Stimulated activated CD4-positive, alpha-beta T cell treated with anti-CD3 and anti-CD28 coated beads, Interleukin-1b, Interleukin-23, amount 100 ng/mL, for 24 hours (primary cell): Measurements from ENCODE around the gene PSD4.

Experiments
- DNase-seq, 4 experiments: peaks; one replicate each; pipeline ENCODE4 v3.0.0-alpha.2; 2020; ENCODE audit warnings: low read depth in 4 of 4, low spot score in 1 of 4

Gene PSD4

DNA sequence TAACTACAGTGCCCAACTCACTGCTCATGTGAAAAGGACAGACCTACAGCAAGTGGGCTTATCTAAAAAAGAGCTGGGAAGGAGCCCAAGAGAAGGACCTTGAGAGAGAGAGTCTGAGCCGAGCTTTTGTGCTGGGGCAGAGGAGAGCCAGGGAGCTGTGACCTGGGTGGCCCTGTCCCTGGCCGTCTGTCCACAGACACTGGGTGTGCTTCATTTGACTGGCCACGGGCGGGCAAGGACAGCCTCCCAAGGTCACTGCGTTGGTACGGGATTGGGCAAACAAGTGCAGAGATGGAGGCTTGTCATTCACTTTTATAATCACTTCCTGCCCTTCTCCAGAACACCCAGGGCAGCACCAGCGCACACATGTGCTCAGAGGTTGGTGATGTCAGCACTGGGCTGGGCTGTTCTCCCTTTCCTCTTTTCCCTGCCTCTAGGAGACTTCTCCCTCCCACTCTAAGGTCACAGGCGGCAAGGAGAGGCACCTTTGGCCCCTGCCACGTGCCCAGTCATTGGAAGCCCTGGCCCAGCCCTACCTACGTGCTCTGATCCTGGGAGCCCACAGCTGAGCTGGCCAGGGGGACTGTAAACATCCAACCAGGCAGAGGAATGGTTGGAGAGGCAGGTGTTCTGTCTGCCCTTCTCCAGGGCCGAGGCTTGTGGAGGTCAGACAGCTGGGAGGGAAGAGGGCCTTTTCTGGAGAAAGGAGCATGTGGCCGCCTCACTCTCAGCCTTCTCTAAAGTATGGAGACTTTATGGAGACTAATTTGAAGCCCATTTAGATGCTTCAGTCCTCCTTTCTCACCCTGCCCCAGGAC lies 6.4 kb upstream of the PSD4 start:
- no peak for DNase-seq

DNA sequence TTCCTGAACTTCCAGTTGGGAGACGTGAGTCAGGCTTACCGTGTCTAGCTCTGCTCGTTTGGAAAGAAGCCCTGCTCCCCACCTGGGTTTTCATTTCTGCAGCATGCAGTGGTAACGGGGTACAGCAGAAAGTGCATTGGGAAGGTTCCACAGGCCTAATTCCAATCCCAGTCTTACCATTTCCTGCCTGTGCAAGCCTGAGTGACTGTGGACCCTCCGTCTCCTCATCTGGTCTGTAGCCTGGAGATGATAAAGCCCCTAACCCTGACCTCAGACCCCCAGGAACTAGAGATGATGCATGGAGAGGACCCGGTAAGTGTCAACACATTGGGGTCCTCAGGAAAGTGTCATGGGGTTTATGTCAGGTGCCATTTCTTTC lies 5.8 kb upstream of the PSD4 start:
- no peak for DNase-seq

DNA sequence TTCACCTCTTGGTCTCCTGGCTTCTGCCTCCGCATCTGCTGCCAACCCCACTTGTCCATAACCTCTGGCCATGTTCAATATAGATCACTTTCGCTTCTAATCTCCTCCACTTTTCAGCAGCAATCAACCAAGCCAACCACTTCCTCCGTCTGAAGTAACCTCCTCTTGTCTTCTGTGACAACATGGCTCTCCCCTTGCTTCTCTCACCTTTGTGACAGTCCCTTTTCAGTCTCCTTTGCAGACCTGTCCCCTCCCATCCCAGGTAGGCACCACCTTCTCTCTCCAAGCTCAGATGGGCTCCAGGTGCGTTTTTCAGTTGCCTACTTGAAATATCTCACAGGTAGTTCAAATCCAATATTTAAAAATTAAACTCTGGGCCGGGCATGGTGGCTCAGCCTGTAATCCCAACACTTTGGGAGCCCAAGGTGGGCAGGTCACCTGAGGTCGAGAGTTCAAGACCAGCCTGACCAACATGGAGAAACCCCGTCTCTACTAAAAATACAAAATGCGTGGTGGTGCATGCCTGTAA lies 4.7 kb upstream of the PSD4 start:
- no peak for DNase-seq

DNA sequence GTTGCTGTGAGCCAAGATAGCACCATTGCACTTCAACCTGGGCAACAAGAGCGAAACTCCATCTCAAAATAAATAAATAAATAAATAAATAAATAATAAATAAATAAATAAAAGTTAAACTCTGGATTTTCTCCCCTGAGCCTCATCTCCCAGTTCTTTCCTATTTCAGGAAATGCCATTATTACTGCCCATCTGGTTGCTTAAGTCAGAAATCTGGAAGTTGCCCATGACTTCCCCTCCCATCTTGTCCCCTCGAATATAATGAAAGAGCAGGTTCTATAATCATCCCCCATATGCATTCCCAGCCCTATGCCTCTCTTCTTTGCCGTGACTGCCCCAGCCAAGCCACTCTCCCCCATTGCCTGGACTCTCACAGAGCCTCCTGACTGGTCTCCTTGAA lies 4.2 kb upstream of the PSD4 start:
- DNase-seq = no peak

DNA sequence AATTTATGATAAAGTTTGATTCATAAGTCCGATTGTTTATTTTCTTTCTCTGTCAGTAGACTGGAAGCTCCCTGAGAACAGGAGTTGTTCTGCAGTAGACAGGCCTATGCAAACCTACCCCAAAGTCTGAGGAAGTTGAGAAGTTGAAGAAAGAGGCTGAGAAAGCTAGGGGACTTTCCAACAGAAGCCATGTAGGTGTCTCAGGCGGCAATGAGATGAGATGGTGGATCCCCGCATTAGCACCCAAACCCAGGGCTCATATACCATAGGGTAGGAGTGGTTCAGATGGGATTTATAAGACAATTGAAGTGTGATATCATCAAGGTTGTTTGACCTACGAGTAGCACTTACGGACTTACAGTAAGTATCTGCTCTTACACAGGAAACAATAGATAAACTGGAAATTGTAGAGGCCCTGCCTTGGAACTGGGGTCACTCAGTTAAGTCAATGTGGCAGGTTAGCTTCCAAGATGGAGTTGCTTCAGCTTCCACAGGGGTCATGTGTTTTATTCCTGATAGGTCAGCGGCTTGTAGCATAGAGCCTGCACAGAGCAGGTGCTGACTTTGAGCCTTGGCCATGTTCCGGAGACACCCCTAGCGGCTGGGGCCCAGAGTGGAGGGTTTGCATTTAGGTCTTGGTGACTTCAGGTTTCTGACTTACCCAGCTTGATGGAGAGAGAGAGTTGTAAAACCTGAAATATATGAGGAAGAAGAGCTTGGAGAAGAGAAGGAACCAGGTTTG lies 2.3 kb upstream of the PSD4 start:
- DNase-seq = no peak

DNA sequence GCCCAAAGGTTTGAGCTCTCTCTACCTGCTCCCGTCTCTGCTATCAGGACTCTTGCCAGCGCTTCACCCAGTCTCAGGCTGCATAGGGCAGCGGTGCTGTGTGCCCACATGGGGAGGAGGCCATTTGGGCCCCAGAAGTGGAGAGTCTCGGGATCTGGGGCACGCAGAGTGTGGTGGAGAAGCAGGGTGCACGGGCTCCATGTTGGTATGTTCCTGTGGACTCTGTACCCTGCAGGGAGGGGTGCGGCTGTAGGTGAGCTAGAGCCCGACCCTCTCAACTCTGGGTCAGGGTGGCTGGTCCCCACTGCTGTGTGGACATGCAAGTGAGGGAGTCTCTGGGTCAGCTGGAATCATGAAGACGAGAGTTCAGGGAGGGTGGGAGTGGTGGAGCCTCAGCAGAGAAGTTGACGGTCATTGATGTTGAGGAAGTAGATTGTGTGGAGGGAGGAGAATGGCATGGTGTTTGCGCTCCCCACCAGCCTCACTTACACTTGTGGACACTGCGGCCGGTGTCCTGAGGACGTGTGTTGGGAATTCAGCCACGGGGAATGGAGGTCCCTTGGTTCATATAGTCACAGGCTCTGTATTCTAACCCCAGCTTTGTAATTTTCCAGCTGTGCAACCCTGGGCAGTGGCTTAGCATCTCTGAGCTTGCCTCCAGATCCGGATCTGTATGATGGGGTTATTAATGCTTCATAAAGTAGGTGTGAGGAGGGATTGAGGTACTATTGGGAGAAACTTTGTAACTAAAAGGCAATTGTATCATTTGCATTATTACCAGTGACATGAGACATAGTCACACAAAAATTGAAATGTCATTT lies 840 bp upstream of the PSD4 start:
- no peak for DNase-seq

DNA sequence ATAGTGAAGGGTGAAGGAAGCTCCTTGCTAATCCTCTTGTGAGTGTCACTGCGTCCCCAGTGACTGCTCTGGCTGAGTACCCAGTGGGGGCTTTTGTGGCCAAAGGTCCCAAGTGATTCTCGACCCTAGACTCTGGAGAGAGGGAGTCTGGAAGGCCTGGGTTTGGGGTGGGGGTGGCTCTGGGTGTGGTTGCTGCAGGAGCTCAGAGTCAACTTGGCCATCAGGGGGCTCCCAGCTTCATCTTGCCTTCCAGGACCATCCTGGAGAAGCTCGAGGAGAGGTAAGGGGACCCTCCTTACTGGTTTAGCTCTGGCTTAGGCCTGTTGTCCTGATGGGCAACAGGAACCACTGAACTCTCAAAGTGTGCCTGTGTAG lies 592 bp downstream of the PSD4 start:
- no peak for DNase-seq

DNA sequence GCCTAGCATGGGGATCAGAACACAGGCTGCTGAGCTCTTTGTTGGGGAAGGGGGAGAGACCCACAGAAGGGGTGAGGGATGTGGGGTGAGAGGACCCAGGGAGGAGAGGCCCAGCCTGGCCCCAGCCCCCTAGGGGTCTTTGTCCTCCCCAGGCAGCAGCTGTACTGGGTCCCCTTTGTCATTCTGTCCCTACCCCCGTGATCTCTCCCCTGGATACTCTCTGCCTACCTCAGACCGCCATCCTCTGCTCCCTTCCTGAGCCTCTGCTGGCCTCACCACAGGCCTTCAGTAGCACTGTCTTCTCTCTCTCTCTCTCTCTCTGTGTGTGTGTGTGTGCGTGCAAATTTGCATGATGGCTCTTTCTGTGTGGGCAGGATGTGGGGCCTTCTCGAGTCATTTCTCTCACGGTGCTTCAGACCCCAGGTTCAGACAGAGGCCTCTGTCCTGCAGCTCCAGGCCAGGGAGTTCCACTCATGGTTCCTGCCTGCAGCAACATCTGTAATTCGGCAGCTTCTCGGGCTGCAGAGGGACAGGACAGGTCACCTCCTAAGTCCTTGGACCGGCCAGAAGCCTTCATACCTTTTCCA lies 1.4 kb downstream of the PSD4 start:
- peak in 1 of 4 experiments; percentile 57 for DNase-seq

DNA sequence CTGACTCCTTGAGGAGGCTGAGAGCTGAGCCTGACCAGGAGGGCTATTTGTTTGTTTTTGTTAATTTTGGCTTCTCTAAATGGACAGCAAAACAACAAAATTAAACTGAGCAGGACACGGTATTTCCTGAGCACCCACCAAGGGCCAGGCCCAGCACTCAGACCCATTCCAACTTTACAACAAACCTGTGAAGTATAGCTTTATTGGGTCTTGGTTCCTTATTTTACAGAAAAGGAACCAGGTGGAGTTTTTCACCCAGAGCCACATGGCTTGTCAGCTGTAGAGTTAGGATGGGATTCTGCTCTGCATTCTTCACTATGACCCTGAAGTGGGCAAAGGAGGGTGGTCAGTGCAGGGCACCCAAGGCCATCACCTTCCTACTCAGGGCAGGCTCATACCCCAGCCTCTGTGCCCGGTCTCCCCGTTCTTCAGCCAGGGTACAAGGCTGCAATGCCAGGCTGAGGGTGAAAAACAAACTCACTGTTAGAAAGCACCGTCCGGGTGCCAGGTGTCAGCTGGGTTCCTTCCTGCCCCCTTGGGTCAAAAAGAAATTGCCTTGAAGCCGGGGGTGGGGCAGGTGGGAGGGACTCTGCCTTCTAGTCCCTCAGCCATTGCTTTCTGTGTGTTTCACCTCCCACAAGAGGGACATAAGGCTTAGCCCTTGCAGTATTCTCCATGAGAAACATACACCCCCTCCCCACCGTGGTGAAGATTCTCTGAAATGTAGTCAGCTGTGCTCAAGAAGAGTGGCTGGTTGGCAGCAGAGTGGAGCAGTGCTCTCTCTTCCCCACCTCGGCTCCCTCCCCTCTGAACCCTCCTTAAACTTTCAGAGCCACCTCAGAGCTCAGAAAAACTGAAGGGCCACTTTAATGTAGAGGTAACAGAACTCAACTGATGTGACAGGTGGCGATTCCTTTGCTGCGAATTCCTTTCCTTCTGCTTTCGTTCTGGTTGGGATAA lies 2.2 kb downstream of the PSD4 start:
- no peak for DNase-seq

DNA sequence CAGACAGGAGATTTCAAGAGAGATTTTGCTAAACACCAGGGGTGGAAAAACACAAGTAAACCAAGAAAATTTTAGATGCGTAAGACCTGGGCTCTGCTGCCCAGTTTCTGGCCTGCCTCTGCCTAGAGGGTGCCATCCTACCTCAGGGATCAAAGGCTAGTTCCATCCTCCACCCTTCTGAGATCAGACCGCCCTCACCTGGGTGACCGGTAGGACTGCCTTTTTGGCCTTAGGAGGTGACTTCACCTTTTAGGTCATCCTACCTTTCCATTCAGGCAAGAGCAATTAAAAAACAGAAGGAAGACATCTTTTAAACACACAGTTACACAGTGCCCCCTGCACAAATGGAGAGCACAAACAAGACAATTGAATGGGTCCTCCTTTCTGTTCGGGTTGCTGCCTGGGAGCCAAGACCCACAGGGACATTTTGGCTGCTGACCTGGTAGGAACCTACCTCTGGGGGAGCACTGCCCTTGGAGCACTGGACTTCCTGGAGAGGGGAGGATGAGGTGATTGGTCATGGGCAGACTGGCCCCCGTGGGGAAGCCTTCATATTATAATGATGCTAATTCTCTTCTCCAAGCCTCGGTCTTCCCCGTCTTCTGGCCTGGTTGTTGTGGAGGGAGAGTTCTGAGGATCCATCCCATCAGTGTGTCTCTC lies 3.1 kb downstream of the PSD4 start:
- DNase-seq = no peak

DNA sequence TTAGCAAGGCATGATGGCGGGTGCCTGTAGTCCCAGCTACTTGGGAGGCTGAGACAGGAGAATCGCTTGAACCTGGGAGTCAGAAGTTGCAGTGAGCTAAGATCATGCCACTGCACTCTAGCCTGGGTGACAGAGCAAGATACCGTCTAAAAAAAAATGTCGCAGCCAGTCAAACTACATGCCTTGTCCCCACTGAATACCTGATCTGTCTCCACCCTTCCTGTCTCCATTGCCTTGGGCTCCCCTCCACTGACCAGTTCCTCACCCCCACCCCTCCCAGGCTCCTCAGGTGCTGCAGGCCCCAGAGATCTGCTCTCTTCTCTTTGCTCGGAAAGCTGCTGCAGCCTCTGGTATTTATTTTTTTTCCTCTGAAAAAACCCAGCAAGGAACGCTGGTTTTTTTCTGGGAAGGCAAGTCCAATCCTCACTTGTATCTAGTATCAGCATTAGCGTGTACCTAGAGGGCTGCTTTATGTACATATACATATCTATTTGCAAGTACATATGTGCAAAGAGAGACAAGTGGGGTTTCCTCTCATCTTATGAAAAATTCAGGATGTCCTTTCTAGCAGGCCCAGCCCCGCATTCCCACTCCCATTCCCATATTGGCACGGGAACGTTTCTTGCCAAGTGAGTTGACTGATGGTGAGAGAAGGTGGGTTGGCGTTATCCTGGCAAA lies 4.4 kb downstream of the PSD4 start:
- DNase-seq = no peak

DNA sequence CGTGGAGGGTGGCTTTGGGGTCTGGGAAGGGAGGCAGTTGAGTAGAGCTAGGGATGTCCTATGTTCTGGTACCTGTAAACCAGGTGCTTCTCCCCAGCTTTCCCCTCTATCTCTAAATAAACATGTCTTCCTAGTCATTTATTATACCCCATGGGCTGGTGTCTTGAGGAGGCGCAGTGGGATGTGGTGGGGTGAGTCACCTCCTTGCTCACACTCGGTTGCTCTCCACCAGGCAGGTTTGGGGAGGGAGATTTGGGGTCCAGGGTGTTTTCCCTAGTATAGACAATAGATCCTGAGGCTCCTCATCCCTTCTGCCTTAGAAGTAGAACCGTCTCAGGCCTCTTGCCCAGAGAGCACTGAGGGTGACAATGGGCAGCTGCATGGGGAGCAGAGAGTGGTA lies 5.1 kb downstream of the PSD4 start:
- peak in 2 of 4 experiments; percentile 45 to 46 for DNase-seq

DNA sequence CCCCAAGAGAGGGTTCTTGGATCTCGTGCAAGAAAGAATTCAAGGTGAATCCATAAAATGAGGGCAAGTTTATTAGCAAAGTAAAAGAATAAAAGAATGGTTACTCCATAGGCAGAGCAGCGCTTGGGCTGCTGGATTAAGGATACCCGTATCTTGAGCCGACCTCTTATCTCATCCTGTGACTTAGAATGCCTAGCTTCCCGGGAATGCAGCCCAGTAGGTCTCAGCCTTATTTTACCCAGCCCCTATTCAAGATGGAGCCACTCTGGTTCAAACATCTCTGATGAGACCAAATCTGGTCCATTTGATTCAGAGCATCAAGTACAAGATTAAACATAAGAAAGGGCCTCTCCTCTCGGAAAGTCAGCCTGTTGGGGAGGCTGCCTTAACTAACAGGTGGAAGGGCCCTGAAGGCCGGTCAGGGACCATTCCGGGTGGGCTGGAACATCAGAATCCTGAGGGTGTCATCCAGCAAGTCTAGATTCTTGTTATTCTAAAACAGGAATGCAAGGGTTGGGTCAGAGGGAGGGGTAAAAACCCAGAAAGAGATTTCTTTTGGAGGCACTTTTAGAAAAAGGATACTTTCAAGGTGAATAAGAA lies 5.8 kb downstream of the PSD4 start:
- DNase-seq = no peak

DNA sequence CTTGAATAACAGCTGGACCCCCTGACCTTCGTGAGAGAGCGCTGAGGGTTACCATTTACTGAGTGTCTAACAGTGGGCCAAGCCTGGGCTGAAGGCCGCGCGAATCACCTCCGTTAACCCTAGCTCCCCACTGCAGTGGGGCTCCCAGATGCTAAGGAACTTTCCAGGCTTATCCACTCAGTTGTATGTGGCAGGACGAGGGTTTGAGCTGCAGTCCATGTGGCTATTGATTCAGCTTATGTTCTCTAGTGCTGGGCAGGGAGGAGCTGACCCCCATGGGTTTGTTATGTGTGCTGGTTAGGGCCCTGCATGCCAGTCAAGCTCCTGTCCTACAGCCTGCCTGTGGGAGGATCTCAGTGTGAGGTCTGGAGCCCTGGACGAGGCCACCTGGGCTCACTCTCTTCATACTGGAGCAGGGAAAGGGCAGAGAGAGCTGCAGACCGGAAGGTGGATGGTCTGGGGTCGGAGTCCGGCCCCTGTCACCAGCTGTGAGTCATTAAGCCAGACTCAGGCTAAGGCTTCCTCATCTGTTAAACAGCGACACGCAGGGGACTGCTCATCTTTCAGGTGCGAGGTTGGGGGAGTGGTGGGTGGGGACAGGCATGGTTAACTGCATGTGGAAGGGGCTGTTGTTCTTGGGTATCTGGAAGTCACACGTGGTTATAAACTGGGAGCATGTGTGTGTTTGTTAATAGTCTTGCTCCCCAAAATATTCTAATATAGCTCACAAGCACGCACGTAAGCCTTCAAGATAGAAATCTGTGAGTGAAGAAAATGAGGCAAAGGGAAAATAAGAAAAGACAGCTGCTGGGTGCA lies 6.6 kb downstream of the PSD4 start:
- DNase-seq = no peak

DNA sequence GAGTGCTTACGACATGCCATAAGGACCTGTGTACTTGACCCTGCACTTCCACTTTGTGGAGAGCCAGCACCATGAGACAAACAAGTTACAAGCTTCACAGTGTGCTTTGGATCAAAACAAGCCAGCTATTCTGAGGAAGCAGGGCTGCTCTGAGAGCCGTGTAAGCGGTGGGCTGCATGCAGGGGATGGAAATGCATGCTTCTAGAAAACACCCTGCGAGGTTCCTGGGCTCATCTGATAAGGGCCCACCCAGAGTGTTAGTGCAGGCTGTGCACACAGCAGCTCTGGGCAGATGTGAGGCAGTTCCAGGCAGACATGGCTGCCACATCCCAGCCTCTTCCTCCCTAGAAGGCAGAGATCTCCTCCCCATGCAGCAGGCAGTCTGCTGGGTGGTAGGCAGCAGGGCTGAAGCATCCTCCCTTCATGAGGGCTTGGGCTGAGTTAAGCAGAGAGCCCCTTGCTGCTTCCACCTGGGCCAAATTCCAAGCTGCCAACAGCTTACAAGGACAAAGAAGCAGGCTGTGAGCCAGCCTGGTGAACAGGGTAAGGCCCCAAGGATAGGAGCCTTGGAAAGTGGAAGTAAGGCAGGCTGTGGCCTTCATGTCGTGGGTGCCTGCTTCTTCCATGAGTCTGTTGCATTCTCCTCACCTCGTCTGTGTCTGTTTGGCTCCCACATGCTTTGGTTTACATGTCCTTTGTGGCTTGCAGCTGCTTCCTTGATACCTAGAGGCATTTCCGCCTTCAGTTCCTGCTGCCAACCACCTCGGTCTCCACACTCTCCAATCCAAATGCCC lies 7.7 kb downstream of the PSD4 start:
- DNase-seq = no peak

DNA sequence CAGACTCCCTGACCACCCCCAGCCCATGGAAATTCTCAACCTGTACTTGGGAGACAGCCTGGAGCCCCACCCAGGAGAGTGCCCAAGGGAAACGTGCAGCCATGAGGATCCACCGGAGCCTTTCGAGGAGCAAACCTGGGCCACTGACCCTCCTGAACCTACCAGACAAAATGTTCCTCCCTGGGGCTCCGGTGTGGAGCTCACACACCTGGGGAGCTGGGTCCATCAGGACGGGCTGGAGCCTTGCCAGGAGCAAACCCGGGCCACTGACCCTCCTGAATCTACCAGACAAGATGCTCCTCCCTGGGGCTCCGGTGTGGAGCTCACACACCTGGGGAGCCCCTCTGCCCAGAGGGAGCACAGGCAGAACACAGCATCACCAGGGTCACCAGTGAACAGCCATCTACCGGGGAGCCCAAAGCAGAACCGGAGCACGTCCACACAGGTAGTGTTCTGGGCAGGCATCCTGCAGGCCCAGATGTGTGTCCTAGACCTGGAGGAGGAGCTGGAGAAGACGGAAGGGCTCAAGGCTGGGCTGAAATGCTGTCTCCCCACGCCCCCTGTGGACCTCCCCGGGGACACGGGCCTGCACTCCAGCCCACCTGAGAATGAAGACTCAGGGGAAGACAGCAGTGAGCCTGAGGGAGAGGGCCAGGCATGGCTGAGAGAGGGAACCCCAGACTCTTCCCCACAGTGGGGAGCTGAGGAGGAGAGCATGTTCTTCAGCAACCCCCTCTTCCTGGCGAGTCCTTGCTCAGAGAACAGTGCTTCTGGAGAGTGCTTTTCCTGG lies 8.9 kb downstream of the PSD4 start:
- DNase-seq = no peak
